Pancreas (tissue), 10 donors: Measurements from ENCODE around the gene BRK1. TPM values are rescaled to one million over a fixed set of nuclear protein-coding genes. Genes with fewer than 3 reads are reported as not detected.
A peak's percentile ranks its signal among the peaks of the same experiment; 100 is the strongest.
"Not testable (repeated sequence)": the region's sequence is repeated elsewhere in the genome, so short reads cannot be mapped to it uniquely, and the experiment has no call there.

Experiments used
- ATAC-seq, 4 donors: fragments of 200-7000 bp; cut with Tn5 transposase; one replicate each; pipeline versions ENCODE4 v1.8.0 to v1.9.1; 2020; ENCODE audit warnings: mild to moderate bottlenecking in 4 of 4, moderate library complexity in 4 of 4
- DNase-seq, 6 donors: peaks; one replicate each; pipeline ENCODE4 v3.0.0-alpha.2; 2020
- FAIRE-seq: peaks from 2 replicates; lab custom pipeline; 2012; peaks lifted over from hg19 to GRCh38; lab: Jason Lieb, UNC
- H3K27ac ChIP-seq, 4 donors: fragments of 200-600 bp; sonication (generic); 1 replicate in 3 of 4; 2 replicates in 1 of 4; pipeline versions ENCODE4 v1.5.0 to v1.8.0; 2020
- H3K27me3 ChIP-seq, 4 donors: fragments of 200-600 bp; one replicate each; pipeline ENCODE4 v1.8.0; 2021
- H3K36me3 ChIP-seq, 3 donors: fragments of 200-600 bp; sonication (generic) in 1 of 3; one replicate each; pipeline versions ENCODE4 v1.5.0 to v1.8.0; 2020 to 2021
- H3K4me1 ChIP-seq, 3 donors: fragments of 200-600 bp; one replicate each; pipeline ENCODE4 v1.8.0; 2021
- H3K4me3 ChIP-seq, 4 donors: fragments of 200-600 bp; sonication (generic) in 2 of 4; one replicate each; pipeline versions ENCODE4 v1.5.0 to v1.8.0; 2020 to 2021
- H3K9me3 ChIP-seq, 4 donors: fragments of 200-600 bp; one replicate each; pipeline ENCODE4 v1.8.0; 2021
- whole genome bisulfite sequencing, 2 donors: extraction: QIAGEN DNeasy Blood & Tissue Kit; methylation state at CpG; one replicate each; pipeline ENCODE4 v1.1.7; 2013; 5-methylcytosine and 5-hydroxymethylcytosine counted together
- intact Hi-C, 3 donors: fragments of 100-400 bp; cut with DNase I; formaldehyde crosslinking; loops; one replicate each; pipeline versions ENCODE4 v1.11.1 to v1.14.2; 2022
- polyA plus RNA-seq, 2 donors: library from polyadenylated mRNA; stranded (reverse); fragments of 200-250 nt; gene quantifications; one replicate each; pipeline ENCODE4 v1.2.3, GENCODE V29; 2013
- total RNA-seq, 6 donors: library from RNA; stranded (reverse); fragmentation: NEBNext Ultra II Directional in 4 of 6; extraction: Animal tissue kit (Norgen Biotek cat#: 25700) in 4 of 6; gene quantifications; one replicate each; pipeline versions ENCODE4 v1.2.1 to v1.2.4, GENCODE V29; 2021 to 2023
- TF ChIP-seq, protein P1 (sequence below), 4 donors: fragments of 200-600 bp; sonication (generic) in 3 of 4; IDR thresholded peaks; one replicate each; pipeline versions ENCODE4 v1.5.0 to v1.8.0; 2021; ENCODE audit warnings: antibody characterized with exemption in 4 of 4
- donor health status: healthy with polysubstance abuse.
- donor health status: DM: no; HTN: no; CAD: no; lungs with moderate emphysema.
- donor health status: DM: no; HTN: no; CAD: no.
- donor health status: control.
- donor health status: control.
- donor health status: Bipolar disorder and iron deficiency.
- donor health status: DM: yes; HTN: yes; CAD: no.
- donor health status: DM: no; HTN: no; CAD: no.
- donor health status: DM: no; HTN: no; CAD: no.
- donor health status: DM: yes; HTN: yes; CAD: no.

Gene BRK1
- total RNA-seq (10 to 100 TPM; 25.3 to 58.1 (median 39.8) TPM), polyA plus RNA-seq (10 to 100 TPM; 48.8 to 94.1 TPM)

DNA sequence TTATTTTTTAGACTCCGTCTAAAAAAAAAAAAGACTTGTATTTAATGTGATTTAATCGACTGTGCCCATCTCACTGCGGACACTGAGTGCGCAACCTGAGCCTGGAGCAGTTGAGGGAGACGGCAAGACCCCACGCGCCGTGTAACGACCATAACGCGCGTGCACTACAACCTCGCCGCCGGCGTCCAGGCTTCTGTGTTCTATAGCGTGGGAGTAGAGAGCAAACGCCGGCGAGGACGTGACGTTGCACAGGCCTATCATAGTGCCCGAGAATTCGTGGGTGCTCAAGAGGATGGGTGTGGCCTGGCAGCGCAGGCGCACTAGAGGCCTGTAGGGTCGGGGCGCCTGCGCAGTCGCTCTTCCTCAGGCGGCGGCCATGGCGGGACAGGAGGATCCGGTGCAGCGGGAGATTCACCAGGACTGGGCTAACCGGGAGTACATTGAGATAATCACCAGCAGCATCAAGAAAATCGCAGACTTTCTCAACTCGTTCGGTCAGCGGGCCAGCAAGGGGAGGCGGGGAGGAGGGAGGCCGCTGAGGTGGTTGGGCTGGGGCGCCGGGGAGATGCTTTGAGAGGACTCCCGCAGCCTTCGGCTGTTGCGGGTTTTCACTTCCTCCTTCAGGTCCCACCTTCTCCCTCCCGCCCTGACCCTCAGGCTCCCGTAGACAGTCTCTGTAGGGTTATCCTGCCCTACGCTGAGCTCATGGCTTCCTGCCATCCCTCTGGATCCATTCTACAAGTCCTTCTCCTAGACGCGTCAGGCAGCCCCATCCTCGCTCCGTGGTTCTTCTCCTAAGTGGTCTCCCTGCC lies at the start of gene BRK1:
BRK1 (plus strand) TSS at position 350 of the 812 bp plus-strand sequence; CDS start at position 377, 27 bp downstream.
- 1% methylated on average over 48 to 52 of the region's 54 CpGs for WGBS, 2 donors
- Histone ChIP-seq H3K4me1 (peaks cover 0 to 11% (median 0%) of the 10 kb centered on the region in 3 donors), H3K27me3 (peaks cover 0 to 3% (median 0%) of the 10 kb centered on the region in 4 donors), H3K36me3 (no peaks in the 10 kb centered on the region), H3K9me3 (no peaks in the 10 kb centered on the region), H3K27ac (peak within 1 kb of the TSS; percentile 17 to 58 (median 52)), H3K4me3 (peak within 1 kb of the TSS; percentile 65 to 92 (median 76))
- peak; percentile 99 to 100 (median 100) for ATAC-seq
- peak; percentile 71 for FAIRE-seq
- peak; percentile 91 to 97 (median 93) for DNase-seq
- TF ChIP-seq, protein P1, sequence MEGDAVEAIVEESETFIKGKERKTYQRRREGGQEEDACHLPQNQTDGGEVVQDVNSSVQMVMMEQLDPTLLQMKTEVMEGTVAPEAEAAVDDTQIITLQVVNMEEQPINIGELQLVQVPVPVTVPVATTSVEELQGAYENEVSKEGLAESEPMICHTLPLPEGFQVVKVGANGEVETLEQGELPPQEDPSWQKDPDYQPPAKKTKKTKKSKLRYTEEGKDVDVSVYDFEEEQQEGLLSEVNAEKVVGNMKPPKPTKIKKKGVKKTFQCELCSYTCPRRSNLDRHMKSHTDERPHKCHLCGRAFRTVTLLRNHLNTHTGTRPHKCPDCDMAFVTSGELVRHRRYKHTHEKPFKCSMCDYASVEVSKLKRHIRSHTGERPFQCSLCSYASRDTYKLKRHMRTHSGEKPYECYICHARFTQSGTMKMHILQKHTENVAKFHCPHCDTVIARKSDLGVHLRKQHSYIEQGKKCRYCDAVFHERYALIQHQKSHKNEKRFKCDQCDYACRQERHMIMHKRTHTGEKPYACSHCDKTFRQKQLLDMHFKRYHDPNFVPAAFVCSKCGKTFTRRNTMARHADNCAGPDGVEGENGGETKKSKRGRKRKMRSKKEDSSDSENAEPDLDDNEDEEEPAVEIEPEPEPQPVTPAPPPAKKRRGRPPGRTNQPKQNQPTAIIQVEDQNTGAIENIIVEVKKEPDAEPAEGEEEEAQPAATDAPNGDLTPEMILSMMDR (IDR thresholded peaks at IDR 0.05): no peak
- intact Hi-C loops: no loop called here

DNA sequence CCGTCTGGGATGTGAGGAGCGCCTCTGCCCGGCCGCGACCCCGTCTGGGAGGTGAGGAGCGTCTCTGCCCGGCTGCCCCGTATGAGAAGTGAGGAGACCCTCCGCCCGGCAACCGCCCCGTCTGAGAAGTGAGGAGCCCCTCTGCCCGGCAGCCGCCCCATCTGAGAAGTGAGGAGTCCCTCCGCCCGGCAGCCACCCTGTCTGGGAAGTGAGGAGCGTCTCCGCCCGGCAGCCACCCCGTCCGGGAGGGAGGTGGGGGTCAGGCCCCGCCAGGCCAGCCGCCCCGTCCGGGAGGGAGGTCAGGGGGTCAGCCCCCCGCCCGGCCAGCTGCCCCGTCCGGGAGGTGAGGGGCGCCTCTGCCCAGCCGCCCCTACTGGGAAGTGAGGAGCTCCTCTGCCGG lies 45.4 kb upstream of the BRK1 start:
- intact Hi-C loops, H3K36me3 ChIP-seq, FAIRE-seq, H3K27me3 ChIP-seq, H3K4me3 ChIP-seq, H3K4me1 ChIP-seq, ATAC-seq, H3K27ac ChIP-seq, H3K9me3 ChIP-seq: not testable (repeated sequence)
- DNase-seq: peak in 1 of 6 donors; percentile 56
- WGBS, 2 donors: 95% methylated on average over 22 to 32 of the region's 33 CpGs

DNA sequence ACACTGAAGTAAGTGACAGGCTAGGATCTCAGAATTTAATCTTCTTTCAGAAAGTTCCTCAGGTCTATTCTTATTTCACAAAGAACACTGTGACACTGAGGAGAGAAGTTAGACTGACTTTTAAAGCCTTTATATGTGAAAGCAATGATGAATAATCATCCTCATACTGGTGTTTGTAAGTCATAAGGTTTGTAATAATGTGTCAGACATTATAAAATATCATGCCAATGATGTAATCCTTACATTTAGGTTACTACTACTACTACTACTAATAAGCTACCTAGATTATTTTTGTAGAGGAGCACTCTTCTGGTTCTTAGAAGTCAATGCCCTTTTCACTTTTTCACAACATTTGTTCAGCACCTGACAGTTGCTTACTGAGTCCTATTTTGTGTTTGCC lies 40.8 kb upstream of the BRK1 start:
- intact Hi-C loops: no loop called here
- no peak for FAIRE-seq
- H3K27me3 ChIP-seq: no peaks in the 10 kb centered on the region
- TF ChIP-seq, protein P1 (IDR thresholded peaks at IDR 0.05): no peak
- H3K27ac ChIP-seq: no peak overlapping the region
- no peak overlapping the region for H3K4me3 ChIP-seq
- no peak for ATAC-seq
- H3K9me3 ChIP-seq: no peaks in the 10 kb centered on the region
- H3K36me3 ChIP-seq: no peaks in the 10 kb centered on the region
- H3K4me1 ChIP-seq: no peaks in the 10 kb centered on the region
- DNase-seq: no peak

DNA sequence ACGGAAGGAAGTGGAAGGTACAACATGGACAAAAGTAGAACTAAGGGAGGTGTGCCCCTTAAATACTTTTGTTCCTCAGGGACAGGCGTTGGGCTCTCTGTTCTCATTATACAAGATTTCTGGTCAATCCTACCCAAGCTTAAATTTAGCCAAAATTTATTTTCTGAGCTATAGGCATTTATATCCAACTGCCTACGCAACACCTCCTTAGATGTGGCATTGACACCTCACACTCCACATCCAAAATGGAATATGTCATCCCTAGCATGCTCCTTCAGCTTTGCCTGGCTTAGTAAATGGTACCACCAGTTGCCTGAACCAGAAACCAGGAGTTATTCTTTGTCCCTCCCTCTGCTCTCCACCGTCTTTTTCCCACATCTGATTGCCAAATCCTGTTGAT lies 33.6 kb upstream of the BRK1 start:
- WGBS, 2 donors: 95 to 97% methylated on average over 4 of the region's 4 CpGs
- TF ChIP-seq, protein P1 (IDR thresholded peaks at IDR 0.05): no peak
- DNase-seq: no peak
- H3K4me3 ChIP-seq: no peak overlapping the region
- ATAC-seq: no peak
- no peaks in the 10 kb centered on the region for H3K4me1 ChIP-seq
- intact Hi-C loops: no loop called here
- no peaks in the 10 kb centered on the region for H3K27me3 ChIP-seq
- no peak overlapping the region for H3K27ac ChIP-seq
- FAIRE-seq: no peak
- no peaks in the 10 kb centered on the region for H3K9me3 ChIP-seq
- no peaks in the 10 kb centered on the region for H3K36me3 ChIP-seq

DNA sequence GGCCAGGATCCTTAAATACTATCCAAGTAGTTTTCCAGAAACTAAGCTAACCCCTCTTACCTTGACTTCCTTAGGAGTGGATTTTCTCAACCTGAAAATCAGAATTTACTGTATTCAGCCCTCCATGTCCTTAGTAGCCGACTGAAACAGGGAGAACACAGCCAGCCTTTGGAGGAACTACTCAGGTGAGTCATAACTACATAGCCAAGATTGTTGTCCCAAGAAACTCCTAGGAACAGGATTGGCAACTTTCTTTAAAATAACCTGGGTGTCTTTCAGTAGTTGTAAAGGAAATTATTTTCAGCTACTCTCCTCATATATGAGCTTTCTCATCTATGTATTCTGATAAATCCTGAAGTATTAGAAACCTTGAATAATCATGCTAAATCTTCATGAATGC lies 29.7 kb upstream of the BRK1 start:
- H3K36me3 ChIP-seq: no peaks in the 10 kb centered on the region
- 86 to 96% methylated on average over 1 of the region's 1 CpG for WGBS, 2 donors
- no peaks in the 10 kb centered on the region for H3K4me1 ChIP-seq
- FAIRE-seq (no peak), DNase-seq (no peak), ATAC-seq (no peak)
- no peaks in the 10 kb centered on the region for H3K27me3 ChIP-seq
- H3K9me3 ChIP-seq: no peaks in the 10 kb centered on the region
- no peak overlapping the region for H3K4me3 ChIP-seq
- H3K27ac ChIP-seq: no peak overlapping the region
- intact Hi-C loops: no loop called here
- TF ChIP-seq, protein P1 (IDR thresholded peaks at IDR 0.05): no peak
